Neuronal stem cell (in vitro differentiated cells): ENCODE data around the gene YPEL1.
A peak's percentile ranks its signal among the peaks of the same experiment; 100 is the strongest.

ENCODE experiments used
- DNase-seq: peaks from one replicate; pipeline ENCODE4 v3.0.0-alpha.2; 2013; ENCODE audit warnings: low spot score
- H2AFZ ChIP-seq: one replicate; pipeline ENCODE4 v1.6.1; 2013; ENCODE audit warnings: mild to moderate bottlenecking, low read length, inconsistent platforms
- H2AK5ac ChIP-seq: 2 replicates; pipeline ENCODE4 v1.6.1; 2013; ENCODE audit warnings: low read depth, mild to moderate bottlenecking, inconsistent platforms, low read length, moderate library complexity, mixed read lengths
- H2BK120ac ChIP-seq: 2 replicates; pipeline ENCODE4 v1.6.1; 2013; ENCODE audit warnings: low read depth, mild to moderate bottlenecking, inconsistent platforms, low read length, moderate library complexity, mixed read lengths
- H2BK12ac ChIP-seq: one replicate; pipeline ENCODE4 v1.6.1; 2013; ENCODE audit warnings: low read length, inconsistent platforms
- H2BK15ac ChIP-seq: 2 replicates; pipeline ENCODE4 v1.6.1; 2013; ENCODE audit warnings: mild to moderate bottlenecking, low read length, inconsistent platforms, mixed read lengths
- H2BK5ac ChIP-seq: one replicate; pipeline ENCODE4 v1.6.1; 2013; ENCODE audit warnings: inconsistent platforms, mild to moderate bottlenecking, low read length, moderate library complexity
- H3K14ac ChIP-seq: one replicate; pipeline ENCODE4 v1.6.1; 2013; ENCODE audit warnings: low read length, inconsistent platforms
- H3K18ac ChIP-seq: 2 replicates; pipeline ENCODE4 v1.6.1; 2013; ENCODE audit warnings: low read length, inconsistent platforms
- H3K23ac ChIP-seq: 2 replicates; pipeline ENCODE4 v1.6.1; 2013; ENCODE audit warnings: low read depth, mild to moderate bottlenecking, mixed read lengths, low read length, inconsistent platforms; ENCODE audit not compliant: poor library complexity
- H3K27ac ChIP-seq: replicated peaks from 3 replicates; pipeline ENCODE4 v1.5.1; 2013; ENCODE audit warnings: low read length, inconsistent platforms
- H3K27me3 ChIP-seq, 3 experiments: 2 replicates each; pipeline ENCODE4 v1.6.1; 2013; ENCODE audit warnings: low read length in 3 of 3, mild to moderate bottlenecking in 2 of 3, inconsistent platforms in 1 of 3, low read depth in 1 of 3, mixed read lengths in 1 of 3, moderate library complexity in 1 of 3; ENCODE audit not compliant: control insufficient read depth in 3 of 3, insufficient read depth in 3 of 3
- H3K36me3 ChIP-seq, 2 donors: replicated peaks in 1 of 2; 2 replicates each; pipeline ENCODE4 v1.6.1; 2013; ENCODE audit warnings: low read length in 2 of 2; ENCODE audit not compliant: control insufficient read depth in 2 of 2, insufficient read depth in 2 of 2
- H3K4ac ChIP-seq: 2 replicates; pipeline ENCODE4 v1.6.1; 2013; ENCODE audit warnings: inconsistent platforms, mild to moderate bottlenecking, low read length, moderate library complexity
- H3K4me1 ChIP-seq, 2 donors: 1 replicate in 1 of 2; 2 replicates in 1 of 2; pipeline ENCODE4 v1.6.1; 2013; ENCODE audit warnings: low read length in 2 of 2, low read depth in 1 of 2; ENCODE audit not compliant: control insufficient read depth in 2 of 2, insufficient read depth in 1 of 2
- H3K4me2 ChIP-seq: one replicate; pipeline ENCODE4 v1.6.1; 2013; ENCODE audit warnings: mild to moderate bottlenecking, low read length, inconsistent platforms; ENCODE audit not compliant: insufficient read depth, poor library complexity, severe bottlenecking
- H3K4me3 ChIP-seq, 2 donors: 2 replicates each; pipeline ENCODE4 v1.5.1; 2013; ENCODE audit warnings: low read length in 2 of 2, mild to moderate bottlenecking in 2 of 2, inconsistent platforms in 1 of 2, moderate library complexity in 1 of 2
- H3K79me1 ChIP-seq: one replicate; pipeline ENCODE4 v1.6.1; 2013; ENCODE audit warnings: low read depth, mild to moderate bottlenecking, inconsistent platforms, low read length, moderate library complexity
- H3K9ac ChIP-seq: one replicate; pipeline ENCODE4 v1.6.1; 2013; ENCODE audit warnings: mild to moderate bottlenecking, low read depth, low read length, inconsistent platforms; ENCODE audit not compliant: poor library complexity
- H3K9me3 ChIP-seq, 2 donors: replicated peaks in 1 of 2; 2 replicates each; pipeline versions ENCODE3 to v1.6.1; 2013; ENCODE audit warnings: low read length in 2 of 2, mild to moderate bottlenecking in 2 of 2, inconsistent platforms in 1 of 2, low read depth in 1 of 2, mixed read lengths in 1 of 2, moderate library complexity in 1 of 2; ENCODE audit not compliant: control insufficient read depth in 2 of 2, insufficient read depth in 1 of 2
- H4K8ac ChIP-seq: one replicate; pipeline ENCODE4 v1.6.1; 2013; ENCODE audit warnings: low read depth, mild to moderate bottlenecking, inconsistent platforms, low read length, moderate library complexity
- H4K91ac ChIP-seq: one replicate; pipeline ENCODE4 v1.6.1; 2013; ENCODE audit warnings: low read length, low read depth, mild to moderate bottlenecking, inconsistent platforms; ENCODE audit not compliant: poor library complexity
- WGBS, 2 donors: extraction: QIAGEN DNeasy Blood & Tissue Kit; methylation state at CpG; one replicate each; pipeline ENCODE4 v1.1.7; 2013; ENCODE audit warnings: missing lambda C conversion rate in 2 of 2, mixed read lengths in 1 of 2; ENCODE audit not compliant: insufficient read length in 2 of 2, insufficient replicate concordance in 1 of 2; ENCODE audit errors: extremely low coverage in 2 of 2; 5-methylcytosine and 5-hydroxymethylcytosine counted together

The YPEL1 gene

GRCh38 chr22:21701384-21701971 lies 34.1 kb downstream of the YPEL1 start:
- Histone ChIP-seq H3K27ac (no peak overlapping the region), H3K23ac (no peak overlapping the region), H3K4me3 (no peak overlapping the region), H2BK15ac (no peak overlapping the region), H3K79me1 (peaks cover 9% of the 10 kb centered on the region), H2BK120ac (no peak overlapping the region), H3K9ac (no peak overlapping the region), H2AK5ac (no peak overlapping the region), H3K4me1 (peaks cover 5 to 7% of the 10 kb centered on the region in 2 donors), H3K18ac (no peak overlapping the region), H3K14ac (no peak overlapping the region), H3K27me3 (no peaks in the 10 kb centered on the region), H2AFZ (no peak overlapping the region), H2BK12ac (no peak overlapping the region), H2BK5ac (no peak overlapping the region), H3K9me3 (no peaks in the 10 kb centered on the region), H4K91ac (no peak overlapping the region), H3K36me3 (peaks cover 47 to 93% of the 10 kb centered on the region in 2 donors), H3K4me2 (no peak overlapping the region), H3K4ac (no peak overlapping the region), H4K8ac (no peak overlapping the region)
- DNase-seq, result no peak
- no CpG with 5 or more reads among the region's 7 CpGs for WGBS, 2 donors

GRCh38 chr22:21700822-21701221 lies 34.8 kb downstream of the YPEL1 start:
- Histone ChIP-seq H3K36me3 (peaks cover 52 to 97% of the 10 kb centered on the region in 2 donors), H3K4me2 (no peak overlapping the region), H2AFZ (no peak overlapping the region), H2AK5ac (no peak overlapping the region), H3K27ac (no peak overlapping the region), H3K14ac (no peak overlapping the region), H3K27me3 (no peaks in the 10 kb centered on the region), H4K8ac (no peak overlapping the region), H3K18ac (no peak overlapping the region), H3K4me3 (no peak overlapping the region), H3K9me3 (no peaks in the 10 kb centered on the region), H3K4me1 (peaks cover 5 to 7% of the 10 kb centered on the region in 2 donors), H3K4ac (no peak overlapping the region), H2BK120ac (no peak overlapping the region), H2BK15ac (no peak overlapping the region), H2BK12ac (no peak overlapping the region), H3K79me1 (peaks cover 11% of the 10 kb centered on the region), H3K23ac (no peak overlapping the region), H3K9ac (no peak overlapping the region), H2BK5ac (no peak overlapping the region), H4K91ac (no peak overlapping the region)
- no peak for DNase-seq
- WGBS, 2 donors, result no CpG with 5 or more reads among the region's 6 CpGs

GRCh38 chr22:21699643-21700042 lies 36.0 kb downstream of the YPEL1 start:
- Histone ChIP-seq H3K4me1 (peaks cover 5 to 7% of the 10 kb centered on the region in 2 donors), H3K4me3 (no peak overlapping the region), H2BK15ac (no peak overlapping the region), H2AFZ (no peak overlapping the region), H3K18ac (no peak overlapping the region), H3K14ac (no peak overlapping the region), H2BK120ac (no peak overlapping the region), H4K8ac (no peak overlapping the region), H3K4ac (no peak overlapping the region), H2AK5ac (no peak overlapping the region), H3K9me3 (no peaks in the 10 kb centered on the region), H3K23ac (no peak overlapping the region), H3K9ac (no peak overlapping the region), H3K79me1 (peaks cover 11% of the 10 kb centered on the region), H3K4me2 (no peak overlapping the region), H3K27me3 (no peaks in the 10 kb centered on the region), H4K91ac (no peak overlapping the region), H3K36me3 (peaks cover 55 to 97% of the 10 kb centered on the region in 2 donors), H2BK5ac (no peak overlapping the region), H3K27ac (no peak overlapping the region), H2BK12ac (no peak overlapping the region)
- DNase-seq, result no peak
- WGBS, 2 donors, result no CpG with 5 or more reads among the region's 3 CpGs

- peaks cover 11% of the 10 kb centered on the region for H3K79me1 ChIP-seq
- H3K4me3 ChIP-seq, result no peak overlapping the region
- H3K18ac ChIP-seq, result no peak overlapping the region
- H2BK5ac ChIP-seq, result peak overlapping the region; percentile 10
- no CpG with 5 or more reads among the region's 22 CpGs for WGBS, 2 donors
- peak overlapping the region; percentile 24 for H3K27ac ChIP-seq
- no peak for DNase-seq
- H3K23ac ChIP-seq, result peak overlapping the region; percentile 92
- no peak overlapping the region for H2BK15ac ChIP-seq
- no peak overlapping the region for H2AFZ ChIP-seq
- H3K27me3 ChIP-seq, result no peaks in the 10 kb centered on the region
- H3K4me1 ChIP-seq, result peaks cover 5 to 7% of the 10 kb centered on the region in 2 donors
- peak overlapping the region; percentile 68 for H2AK5ac ChIP-seq
- no peak overlapping the region for H2BK12ac ChIP-seq
- H4K8ac ChIP-seq, result peak overlapping the region; percentile 24
- peak overlapping the region; percentile 61 for H3K14ac ChIP-seq
- no peak overlapping the region for H2BK120ac ChIP-seq
- H3K4ac ChIP-seq, result no peak overlapping the region
- H3K9ac ChIP-seq, result peak overlapping the region; percentile 63
- H3K9me3 ChIP-seq, result no peaks in the 10 kb centered on the region
- no peak overlapping the region for H3K4me2 ChIP-seq
- no peak overlapping the region for H4K91ac ChIP-seq
- peaks cover 60 to 99% of the 10 kb centered on the region in 2 donors for H3K36me3 ChIP-seq
Observed at GRCh38 chr22:21698430-21699329, 36.9 kb downstream of the YPEL1 start.
